ENCODE data around the gene PPCDC.

Gene PPCDC, protein sequence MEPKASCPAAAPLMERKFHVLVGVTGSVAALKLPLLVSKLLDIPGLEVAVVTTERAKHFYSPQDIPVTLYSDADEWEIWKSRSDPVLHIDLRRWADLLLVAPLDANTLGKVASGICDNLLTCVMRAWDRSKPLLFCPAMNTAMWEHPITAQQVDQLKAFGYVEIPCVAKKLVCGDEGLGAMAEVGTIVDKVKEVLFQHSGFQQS

DNA sequence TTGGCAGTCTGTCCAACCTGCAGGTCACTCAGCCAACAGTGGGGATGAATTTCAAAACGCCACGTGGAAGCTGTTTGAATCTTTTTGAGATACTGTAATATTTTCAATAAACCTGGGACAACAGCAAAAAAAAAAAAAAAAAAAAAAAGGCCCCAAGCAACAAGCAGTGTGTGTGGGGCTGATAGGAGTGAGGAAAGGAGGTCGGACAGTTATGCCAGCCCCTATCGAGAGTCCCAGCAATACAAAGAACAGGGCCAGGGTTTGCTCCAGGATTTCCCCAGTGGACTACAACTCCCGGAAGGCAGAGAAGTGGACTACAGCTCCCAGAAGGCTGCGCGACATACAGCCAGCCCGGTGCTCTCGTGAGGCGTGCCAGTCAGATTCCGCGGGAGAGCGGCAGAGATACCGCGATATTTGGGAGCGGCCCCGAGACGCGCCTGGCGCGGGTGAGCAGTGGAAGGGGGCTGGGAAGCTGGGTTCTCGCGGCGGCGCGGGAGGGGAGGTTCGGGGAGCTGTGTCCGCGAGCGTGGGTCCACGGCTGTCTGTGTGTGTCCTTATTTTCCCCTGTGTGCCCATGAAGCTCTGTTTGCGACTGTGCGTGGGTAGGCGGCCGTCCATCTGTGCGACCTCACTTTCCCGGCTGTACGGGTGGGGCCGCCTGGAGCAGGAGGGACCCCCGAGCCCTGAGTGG lies at the start of gene PPCDC:
Gene PPCDC, plus strand, starts transcription at position 410 of the 691 bp plus-strand sequence. CDS start 4,729 bp downstream, outside the sequence.
- DNase-seq (ENCODE audit: low spot score) = peak; percentile 96

DNA sequence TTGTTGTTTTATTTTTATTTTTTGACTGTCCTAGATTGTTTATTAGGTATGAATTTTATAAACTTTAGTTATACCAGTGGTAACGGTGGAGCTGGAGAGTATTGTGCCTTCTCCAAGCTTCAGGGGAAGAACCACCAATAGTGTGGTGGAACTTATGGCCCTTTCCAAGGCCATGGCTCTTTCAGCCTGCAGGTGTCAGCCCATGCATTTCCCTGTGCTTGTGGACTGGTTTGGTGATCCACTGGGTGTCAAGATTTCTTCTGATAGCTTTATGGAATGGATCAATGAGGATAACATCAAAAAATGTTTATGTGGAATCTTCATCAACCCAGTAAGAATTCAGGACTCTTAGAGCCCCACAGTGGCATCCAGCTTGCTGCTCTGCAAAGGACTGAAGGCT lies 47.2 kb upstream of the PPCDC start:
- no peak for DNase-seq (ENCODE audit: low spot score)

DNA sequence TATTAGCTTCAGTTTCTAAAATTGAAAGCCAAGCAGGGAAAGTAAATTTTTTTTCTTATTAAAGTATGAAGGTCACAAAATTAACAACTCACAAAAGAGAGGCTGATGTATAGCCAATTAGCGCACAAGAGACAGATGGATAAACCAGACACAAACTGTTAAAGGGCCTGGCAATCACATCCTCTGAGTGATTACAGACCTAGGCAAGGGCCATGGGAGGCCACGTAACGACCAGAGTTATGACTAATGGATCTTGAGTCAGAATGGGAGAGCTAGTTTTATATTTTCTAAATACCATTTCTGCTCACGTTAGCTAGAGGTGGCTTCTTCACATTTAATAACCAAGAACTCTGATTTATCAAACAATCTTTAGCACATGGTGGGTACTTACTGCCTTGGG lies 45.8 kb upstream of the PPCDC start:
- no peak for DNase-seq (ENCODE audit: low spot score)

DNA sequence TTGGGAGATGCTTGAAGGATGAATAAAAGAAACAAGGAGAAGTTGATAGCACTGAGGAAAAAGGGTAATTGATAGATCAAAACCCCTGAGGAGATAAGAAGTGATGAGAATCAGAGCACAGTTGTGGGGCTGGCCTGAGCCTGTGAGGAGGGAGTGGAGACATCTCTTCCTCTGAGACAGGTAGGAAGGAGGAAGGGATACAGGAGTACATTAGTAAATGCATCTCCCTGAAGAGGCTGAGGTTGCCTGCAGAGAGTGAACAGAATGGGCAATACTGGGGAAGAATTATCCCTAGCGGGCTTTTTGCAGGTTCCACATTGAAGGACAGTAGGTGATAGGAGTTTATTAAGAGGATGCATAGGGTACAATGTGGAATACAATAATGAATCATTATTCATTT lies 45.3 kb upstream of the PPCDC start:
- no peak for DNase-seq (ENCODE audit: low spot score)

DNA sequence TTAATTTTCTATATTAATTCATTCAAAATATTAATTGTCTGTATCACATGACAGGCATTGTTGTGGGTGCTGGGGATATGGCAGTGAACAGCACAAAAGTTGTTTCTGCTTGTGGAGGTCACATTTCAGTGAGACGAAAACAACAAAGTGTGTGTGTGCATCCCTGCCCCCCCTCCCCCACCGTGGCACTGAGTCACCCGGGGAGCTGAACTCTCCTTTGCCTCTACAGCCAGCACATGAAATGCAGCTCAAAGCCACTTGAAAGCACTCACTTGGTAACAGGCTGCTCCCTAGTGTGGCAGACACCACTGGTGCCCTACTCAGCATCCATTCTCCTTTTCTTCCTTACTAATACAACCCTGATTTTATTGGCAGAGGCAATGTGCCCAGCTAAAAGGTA lies 44.9 kb upstream of the PPCDC start:
- DNase-seq (ENCODE audit: low spot score) = peak; percentile 50

DNA sequence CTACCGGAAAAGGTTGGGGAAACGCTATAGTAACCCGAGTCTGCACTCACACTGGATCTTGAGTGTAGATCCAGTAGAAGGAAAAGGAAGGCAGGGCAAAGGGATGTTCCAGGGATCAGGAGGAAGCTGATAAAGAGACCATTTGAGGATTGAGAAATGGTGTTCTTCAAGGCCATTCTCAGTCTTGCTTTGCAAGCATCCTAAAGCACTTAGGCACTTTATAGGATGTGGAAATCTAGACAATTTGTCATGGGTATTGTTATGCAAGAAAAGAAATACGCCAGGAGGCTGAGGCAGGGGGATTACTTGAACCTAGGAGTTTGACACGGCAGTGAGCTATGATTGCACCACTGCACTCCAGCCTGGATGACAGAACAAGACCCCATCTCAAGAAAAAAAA lies 41.2 kb upstream of the PPCDC start:
- DNase-seq (ENCODE audit: low spot score) = no peak

DNA sequence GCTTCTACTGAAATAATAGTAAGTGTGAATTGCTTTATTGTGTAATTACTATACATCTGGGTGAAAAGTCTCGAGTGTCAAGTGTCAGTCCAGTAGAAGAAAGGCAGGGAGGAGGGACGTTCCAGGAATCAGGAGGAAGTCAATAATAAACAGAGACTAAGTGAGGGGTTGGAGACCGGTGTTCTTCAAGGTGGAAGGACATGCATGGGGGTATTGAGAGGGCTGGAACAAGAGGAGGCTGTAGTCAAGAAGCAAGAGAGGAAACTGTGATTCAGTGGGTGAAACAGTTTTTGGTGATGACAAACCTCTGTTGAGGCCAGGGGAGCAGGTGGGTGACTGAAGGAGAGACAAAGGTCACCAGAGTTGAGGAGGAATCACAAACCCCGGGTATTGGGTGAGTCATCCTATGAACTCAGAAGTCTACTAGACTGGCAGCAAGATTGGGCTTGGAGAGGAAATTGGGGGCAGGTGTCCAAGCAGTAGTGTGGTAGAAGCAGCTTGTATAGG lies 39.6 kb upstream of the PPCDC start:
- DNase-seq (ENCODE audit: low spot score) = peak; percentile 90

DNA sequence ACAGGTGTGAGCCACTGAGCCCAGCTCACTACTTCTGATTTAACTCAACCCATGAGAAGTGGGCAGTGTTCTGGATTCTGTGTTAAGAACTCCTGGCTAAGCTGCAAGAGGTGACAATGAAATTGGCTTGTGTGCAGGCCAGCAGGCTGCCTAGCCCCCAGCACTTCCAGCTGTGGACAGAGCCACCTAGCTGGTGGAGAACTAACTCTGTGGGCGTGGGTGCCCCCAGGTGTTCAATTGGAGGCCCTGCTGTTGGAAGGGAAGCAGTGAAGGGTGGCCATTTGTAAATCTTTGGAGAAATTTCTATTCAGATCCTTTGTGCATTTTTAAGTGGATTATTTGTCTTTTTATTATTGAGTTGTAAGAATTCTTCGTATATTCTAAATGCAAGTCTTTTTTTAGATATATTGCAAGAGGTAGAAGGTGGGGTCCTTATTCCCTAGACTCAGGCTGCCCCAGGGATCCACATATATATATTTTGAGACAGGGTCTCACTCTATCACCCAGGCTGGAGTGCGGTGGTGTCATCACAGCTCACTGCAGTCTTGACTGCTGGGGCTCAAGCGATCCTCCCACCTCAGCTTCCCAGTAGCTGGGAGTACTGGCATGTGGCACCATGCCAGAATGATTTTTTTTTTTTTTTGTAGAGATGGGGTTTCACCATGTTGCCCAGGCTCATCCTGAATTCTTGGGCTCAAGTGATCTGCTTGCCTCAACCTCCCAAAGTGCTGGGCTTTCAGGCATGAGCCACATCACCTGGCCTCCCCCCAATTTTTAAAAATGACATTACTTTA lies 35.2 kb upstream of the PPCDC start:
- DNase-seq (ENCODE audit: low spot score) = peak; percentile 72

DNA sequence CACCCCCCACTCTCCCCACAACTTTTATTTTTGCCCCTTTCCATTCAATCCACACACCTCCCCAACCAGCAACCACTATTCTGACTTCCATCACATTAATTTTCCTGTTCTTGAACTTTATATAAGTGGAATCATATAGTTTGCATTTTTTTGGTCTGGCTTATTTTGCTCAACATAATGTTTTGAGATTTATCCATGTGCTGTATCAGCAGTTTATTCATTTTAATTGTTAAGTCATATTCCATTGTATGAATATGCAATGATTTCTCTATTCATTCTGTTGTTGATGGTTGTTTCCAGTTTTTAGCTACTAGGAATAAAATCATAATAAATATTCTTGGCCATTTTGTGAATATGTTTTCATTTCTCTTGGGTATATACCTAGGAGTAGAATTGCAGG lies 33.9 kb upstream of the PPCDC start:
- DNase-seq (ENCODE audit: low spot score) = no peak

DNA sequence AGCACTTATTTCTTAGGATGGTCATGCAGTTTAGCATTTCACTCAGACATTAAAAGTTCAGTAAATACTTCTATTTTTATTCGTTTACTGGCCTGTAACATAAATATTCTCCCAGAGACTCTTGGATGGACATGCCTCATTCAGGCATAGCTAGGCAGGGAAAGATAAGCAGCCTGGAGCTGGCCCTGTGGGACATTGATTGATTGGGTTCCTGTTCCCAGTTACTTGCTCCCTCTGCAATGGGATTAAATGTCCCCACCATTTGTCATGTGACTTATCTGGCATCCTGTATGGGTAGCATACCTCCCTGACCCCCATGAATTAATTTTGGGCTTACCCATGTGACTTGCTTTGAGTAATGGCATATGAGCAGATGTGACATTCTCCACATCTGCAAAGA lies 30.8 kb upstream of the PPCDC start:
- DNase-seq (ENCODE audit: low spot score) = no peak

DNA sequence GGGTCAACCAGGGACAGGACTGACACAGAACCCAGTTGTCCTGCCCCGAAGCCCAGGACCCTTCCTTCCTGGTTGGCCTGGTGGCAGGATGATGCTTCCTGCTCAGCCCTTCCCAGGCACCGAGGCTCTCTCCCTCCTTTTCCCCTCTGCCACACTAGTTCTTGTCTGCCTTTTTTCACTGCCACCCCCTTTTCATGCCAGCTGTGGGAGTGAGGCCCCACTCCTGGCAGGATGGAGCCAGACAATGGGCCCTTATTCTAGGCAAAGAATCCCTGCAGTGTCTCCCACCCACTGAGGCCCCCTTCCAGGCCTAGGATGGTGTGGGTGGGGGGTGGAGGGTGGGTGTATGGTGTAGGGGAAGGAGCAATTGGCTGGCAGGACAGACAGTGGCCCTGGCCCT lies 29.2 kb upstream of the PPCDC start:
- DNase-seq (ENCODE audit: low spot score) = no peak

DNA sequence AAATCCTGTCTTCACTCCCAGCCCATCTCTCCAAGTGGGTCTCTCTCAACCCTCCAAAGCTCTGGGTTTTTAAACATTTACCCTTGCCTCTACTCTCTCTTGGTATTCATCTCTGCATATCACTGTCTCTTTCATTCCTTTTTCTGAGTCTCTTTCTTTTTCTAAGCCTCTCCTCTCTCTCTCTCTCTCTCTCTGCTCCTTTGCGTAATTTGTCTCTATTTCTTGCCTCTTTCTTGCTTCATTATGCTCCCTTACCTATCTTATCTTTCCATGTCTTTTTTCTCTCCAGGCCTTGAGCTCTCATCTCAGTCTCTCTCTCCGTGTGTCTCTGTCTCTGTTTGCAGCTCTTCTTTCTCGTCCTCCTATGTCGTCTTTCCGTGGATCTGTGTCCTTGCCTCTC lies 28.7 kb upstream of the PPCDC start:
- no peak for DNase-seq (ENCODE audit: low spot score)

DNA sequence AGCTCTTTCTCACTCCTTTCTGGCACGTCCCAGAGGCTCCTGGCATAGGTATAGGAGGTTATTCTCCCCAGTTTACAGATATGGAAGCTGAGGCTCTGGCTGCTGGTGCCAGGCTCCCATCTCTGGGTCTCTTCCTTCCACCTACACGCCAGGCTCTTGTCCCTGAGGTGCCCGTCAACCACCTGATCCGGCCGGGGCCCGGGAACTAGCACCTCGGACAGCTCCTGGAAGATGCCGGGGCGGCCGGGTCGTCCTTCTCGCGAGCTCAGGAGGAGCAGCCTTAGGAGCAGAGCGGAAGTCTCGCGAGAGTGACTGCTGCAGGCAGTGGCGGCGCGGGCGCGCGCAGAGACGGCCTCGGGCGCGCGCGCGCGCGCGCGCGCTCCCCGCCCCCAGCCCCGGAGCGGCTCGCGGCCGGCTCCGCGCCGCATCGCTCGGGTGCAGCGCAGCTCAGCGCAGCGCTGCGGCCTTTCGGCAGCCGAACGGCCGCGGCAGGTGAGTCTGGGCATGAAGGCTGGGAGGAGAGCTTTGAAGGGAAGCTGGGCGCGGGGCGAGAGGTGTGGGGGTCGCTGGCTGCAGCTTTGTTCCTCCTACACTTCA lies 28.1 kb upstream of the PPCDC start, which contains the start of gene SCAMP5:
Gene SCAMP5, plus strand, starts transcription at position 382 of the 597 bp plus-strand sequence. CDS start 16,277 bp downstream, outside the sequence.
- peak; percentile 94 for DNase-seq (ENCODE audit: low spot score)

DNA sequence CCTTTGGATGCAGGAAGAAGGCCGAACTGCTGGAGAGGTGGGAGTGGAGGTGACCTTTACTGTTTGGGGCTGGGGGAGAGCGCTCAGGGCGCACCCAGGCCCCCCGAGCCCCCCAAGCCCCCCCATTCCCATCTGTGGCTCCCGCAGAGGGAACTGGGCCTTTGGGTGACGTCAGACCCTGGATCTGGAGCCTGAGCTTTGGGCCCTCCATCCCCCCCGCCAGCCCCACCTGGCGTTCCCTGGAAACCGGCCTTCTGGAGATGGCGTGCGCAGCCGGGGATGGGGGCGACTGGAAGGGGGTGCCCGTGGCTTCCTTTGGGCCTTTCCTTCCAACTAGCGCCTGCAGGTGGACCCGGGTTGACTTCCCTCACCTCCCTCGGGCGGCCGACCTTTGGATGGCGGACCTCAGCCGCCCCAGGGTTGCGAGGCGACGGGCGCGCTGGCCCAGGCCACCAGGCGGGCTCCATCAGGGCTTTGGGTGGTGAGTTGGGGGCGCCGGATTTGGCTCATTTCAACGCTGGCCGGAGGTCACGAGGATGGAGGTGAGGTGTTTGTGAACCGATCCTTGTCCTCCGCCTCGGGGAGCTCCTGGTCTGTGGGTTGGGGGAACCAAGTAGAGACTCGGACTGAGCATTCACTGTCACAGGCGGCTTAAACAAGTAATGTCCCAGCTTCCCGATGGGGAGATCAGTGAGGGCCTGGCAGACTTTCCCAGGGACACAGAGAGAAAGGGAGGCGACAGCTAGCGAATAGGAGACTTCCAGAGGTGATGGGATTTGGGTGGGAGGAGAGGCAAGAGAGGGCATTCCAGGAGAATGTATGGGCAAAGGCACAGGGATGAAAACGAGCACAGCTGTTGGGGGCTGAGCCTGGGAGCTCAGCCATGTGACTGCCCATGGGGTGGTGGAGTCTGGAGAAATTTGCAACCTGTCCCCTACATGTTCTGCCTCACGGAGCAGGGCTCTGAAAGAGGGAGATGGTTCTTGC lies 27.3 kb upstream of the PPCDC start:
- DNase-seq (ENCODE audit: low spot score) = no peak

DNA sequence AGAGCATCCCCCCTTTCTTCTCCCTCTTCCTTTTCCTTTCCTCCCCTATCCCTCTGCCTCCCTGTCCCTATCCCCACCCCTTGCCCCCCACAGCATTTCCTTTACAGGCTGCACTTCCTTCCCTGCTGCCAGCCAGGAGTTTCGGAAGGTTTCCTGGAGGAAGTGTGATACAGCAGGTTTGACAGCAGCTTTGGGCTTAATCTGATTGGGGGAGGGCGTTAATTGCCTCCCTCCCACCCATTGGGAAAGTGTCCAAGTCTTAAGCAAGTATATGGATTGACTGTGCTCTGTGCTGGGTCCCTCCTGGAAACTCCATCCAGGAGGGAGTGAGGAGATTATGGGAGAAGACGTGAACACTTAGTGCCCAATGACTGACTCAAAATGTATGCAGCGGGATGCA lies 26.2 kb upstream of the PPCDC start:
- no peak for DNase-seq (ENCODE audit: low spot score)

DNA sequence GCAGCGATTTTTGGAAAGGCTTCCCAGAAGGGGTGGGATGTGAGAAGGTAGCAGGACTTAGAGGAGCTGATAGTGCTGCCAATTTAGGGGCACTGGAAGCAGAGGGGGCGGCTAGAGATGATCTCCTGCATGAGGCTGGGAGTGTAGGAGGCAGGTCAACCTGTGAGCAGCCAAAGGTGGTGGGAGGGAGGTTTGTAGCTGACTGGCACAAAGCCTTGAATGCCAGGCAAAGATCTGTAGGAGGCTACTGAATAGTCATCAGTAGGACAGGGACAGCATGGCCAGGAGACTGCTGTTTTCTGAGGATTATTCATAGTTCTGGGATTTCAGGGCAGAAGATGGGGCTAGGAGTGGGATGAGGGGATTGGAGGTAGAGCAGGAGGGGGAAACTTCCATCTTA lies 25.8 kb upstream of the PPCDC start:
- no peak for DNase-seq (ENCODE audit: low spot score)

DNA sequence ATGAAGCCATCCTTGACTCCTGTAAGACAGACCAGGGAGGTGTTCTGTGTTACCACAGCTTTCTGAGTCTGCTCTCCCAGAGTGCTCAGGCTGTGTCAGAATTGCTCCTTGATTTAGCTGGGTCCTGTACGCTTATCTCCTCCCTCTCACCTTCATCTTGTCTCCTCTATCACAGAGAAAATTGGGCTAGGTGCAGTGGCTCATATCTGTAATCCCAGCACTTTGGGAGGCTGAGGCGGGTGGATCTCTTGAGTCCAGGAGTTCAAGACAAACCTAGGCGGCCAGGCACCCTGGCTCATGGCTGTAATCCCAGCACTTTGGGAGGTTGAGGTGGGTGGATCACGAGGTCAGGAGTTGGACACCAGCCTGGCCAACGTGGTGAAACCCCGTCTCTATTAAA lies 22.1 kb upstream of the PPCDC start:
- no peak for DNase-seq (ENCODE audit: low spot score)

DNA sequence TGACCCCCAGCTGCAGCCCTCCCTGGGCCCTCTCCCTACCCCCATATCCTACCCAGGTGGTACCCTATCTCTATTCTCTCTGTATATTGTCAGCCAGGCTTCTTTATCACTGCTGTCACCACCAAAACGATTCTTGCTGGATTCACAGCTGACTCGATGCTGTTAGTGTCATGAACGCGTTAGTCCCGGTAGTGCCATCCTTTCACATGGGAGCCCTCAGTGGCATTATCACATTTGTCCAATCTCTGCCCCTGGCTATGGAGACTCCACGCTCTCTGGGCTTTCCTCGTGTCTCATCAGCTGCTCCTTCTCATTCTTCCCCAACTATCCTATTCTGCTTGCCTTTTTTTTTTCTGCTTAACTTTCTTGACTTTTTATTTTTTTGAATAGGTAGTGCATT lies 21.0 kb upstream of the PPCDC start:
- DNase-seq (ENCODE audit: low spot score) = no peak

DNA sequence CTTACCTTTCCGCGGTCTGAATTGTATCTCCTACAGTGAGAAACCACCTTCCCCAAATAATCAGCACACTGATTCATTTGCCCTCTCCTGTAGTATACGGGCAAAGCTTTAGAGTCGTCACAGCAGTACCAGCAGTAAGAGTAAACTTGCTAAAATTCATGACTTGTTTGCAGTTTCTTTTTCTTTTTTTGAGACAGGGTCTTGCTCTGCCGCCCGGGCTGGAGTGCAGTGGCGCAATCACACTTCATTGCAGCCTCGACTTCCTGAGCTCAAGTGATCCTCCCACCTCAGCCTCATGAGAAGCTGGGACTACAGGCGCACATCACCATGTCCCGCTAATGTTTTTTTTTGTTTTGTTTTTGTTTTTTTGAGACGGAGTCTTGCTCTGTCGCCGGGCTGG lies 16.2 kb upstream of the PPCDC start:
- DNase-seq (ENCODE audit: low spot score) = no peak

DNA sequence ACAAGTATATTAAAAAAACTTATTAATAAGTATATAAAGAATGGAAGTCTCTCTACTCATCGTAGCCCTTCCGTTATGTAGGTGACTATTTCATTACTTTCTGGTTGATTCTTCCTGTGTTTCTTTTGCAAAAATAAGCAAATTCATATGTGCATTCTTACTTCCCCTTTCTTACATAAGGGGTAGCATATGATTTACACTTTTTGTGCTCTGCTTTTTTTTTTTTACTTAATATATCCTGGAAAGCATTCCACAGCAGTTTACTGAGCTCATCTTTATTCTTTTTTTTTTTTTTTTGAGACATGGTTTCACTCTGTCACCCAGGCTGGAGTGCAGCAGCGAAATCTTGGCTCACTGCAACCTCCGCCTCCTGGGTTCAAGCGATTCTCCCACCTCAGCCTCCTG lies 15.2 kb upstream of the PPCDC start:
- no peak for DNase-seq (ENCODE audit: low spot score)

DNA sequence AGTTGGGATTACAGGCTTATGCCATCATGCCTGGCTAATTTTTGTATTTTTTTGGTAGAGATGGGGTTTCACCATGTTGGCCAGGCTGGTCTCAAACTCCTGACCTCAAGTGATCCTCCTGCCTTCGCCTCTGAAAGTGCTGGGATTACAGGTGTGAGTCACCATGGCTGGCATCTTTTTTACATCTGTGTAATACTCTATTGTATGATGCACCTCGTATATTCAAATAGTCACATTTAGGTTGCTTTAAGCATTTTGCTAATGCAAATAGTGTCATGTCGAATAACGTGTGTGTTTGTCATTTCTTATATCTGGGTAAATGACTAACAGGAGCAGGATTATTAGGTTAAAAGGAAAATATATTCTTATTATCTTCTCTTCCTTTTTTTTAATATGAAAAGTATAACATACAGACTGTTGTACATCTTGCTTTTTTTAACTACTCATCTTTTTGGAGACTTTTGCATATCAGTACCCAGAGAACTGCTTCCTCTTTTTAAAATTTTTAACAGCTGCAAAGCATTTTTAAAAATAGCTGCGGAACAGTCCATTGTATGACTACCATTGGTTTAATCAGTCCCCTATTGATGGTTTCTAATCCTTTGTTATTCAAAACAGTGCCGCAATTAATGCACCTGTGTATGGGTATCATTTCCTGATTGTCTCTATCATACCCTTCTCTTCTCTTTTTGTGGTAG lies 14.6 kb upstream of the PPCDC start:
- DNase-seq (ENCODE audit: low spot score) = no peak

All from kidney tubule cell (primary cell).